Left lobe of liver (tissue), 2 donors: ENCODE results near the gene RNU2-63P. TPM values are rescaled to one million over a fixed set of nuclear protein-coding genes. Genes with fewer than 3 reads are reported as not detected.
"Not testable (repeated sequence)": the region's sequence is repeated elsewhere in the genome, so short reads cannot be mapped to it uniquely, and the experiment has no call there.

Source experiments
- ATAC-seq: fragments of 200-7000 bp; cut with Tn5 transposase; one replicate; pipeline ENCODE4 v1.9.1; 2020; ENCODE audit warnings: mild to moderate bottlenecking, moderate library complexity
- DNase-seq: peaks from one replicate; pipeline ENCODE4 v3.0.0-alpha.2; 2020; ENCODE audit warnings: low spot score
- total RNA-seq: library from RNA; stranded (reverse); gene quantifications from one replicate; pipeline ENCODE4 v1.2.1, GENCODE V29; 2021
- donor health status: DM: no; HTN: no; CAD: no; lungs with moderate emphysema.
- donor health status: DM: no; HTN: yes; CAD: no.

RNU2-63P gene
- total RNA-seq: 1.7 TPM

DNA sequence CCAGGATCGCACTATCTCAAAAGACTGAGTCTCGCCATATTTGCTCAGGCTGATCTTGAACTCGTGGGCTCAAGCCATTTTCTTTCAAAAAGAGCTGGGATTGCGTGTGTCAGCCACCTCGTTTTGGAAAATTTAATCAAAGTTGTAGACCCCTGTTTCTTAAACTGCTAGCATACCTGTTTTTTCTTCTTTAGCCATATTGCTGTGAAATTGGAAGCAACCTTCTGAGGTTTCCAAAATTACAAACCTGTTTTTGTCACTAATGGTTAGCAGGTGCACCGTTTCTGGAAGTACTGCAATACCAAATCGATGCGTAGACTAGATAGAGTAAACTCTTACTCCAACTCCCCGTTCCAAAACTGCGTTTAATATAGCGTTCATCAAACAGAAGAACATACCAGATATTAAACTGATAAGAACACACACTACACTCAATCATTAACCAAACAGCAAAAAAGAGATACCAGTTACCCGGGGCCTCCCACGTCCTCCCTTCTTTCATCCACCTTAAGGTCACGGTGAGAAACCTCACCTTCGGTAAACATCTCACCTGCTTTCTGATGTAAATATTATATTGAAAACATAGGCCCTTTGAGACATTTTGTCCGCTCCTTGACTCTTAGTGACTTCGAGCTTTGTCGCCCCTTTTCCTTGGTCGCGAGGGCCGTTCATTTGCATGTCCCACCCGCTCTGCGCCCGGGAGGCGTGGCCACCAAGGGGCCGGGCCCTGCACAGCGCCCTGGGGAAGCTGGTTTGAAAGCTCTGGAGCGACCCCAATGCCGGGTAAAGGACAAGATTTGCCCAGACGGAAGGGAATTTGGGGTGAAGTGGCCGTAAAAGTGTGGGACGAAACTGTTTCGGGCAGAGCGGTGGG, at the start of gene RNU2-63P:
TSS of gene RNU2-63P (minus strand) at position 462 of the 874 bp plus-strand sequence.
- peak; percentile 84 for DNase-seq
- ATAC-seq: peak; percentile 90

DNA sequence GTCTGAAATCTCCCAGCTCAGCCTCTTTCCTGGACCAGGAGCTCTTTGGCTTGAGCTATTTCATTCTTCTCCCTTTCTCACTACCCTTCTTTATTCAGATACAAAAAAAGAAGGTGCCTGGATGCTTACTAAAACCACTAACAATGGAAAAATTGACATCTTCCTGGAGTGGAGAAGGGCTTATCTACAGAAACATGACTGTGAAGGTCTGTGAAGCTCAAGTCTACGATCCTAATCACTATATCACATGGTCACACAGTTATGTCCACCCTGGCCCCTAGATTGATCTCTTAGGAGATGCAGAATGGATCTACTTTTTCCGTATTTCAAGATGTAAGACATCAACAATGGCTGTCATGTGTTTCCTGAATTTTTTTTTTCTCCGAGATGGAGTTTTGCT, 44.9 kb upstream of the RNU2-63P start:
- no peak for ATAC-seq
- DNase-seq: no peak

DNA sequence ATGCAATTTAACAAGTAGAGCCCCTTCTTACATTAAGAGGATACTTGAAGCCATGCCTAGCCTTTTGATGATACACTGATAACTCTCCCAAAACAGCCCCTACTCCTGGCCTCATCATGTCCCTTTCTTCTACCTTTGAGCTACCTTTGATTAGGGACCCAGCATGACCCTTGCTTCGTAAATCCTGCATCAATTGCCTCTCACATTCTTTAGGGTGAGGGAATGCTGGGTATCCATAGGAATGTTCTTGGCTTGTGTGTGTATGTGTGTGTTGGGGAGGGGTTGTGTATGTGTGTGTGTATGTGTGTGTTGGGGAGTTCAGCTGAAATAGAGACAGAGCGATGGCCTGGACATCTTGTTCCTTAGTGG, 44.5 kb upstream of the RNU2-63P start:
- DNase-seq: no peak
- ATAC-seq: no peak

DNA sequence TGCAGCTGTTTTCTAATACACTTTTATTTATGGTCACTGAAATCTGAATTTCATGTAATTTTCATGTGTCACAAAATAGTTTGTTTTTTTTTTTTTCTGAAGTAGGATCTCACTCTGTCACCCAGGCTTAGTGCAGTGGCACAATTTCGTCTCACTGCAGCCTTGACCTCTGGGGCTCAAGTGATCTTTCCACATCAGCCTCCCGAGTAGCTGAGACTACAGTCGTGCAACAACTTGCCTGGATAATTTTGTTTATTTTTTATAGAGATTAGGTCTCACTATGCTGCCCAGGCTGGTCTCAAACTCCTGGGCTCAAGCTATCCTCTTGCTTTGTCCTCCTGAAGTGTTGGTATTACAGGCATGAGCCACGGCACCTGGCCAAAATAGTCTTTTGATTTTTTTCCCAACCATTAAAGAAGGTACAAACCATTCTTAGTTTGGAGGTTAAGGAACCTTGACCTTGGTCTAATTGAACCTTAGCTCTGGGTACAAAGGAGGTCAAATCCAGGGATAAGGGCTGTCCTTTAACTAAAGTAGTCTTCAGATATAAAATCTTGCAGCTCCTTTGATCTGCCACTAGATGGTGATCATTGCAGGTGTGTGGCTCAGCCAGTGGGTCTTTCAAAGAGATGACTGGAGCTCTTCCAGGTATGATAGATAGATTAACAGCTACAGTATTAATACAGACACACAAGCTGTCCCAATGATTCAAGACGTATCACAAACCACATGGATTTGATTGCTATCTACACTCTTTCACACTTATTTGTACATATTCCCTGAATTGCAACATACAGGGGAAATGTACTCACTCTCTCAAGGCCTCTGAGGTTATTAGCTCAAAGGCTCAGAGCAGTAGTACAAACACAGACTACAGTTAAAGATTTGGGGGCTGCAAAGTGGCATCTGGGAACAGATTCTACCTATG, 43.9 kb upstream of the RNU2-63P start:
- peak; percentile 76 for ATAC-seq
- no peak for DNase-seq

DNA sequence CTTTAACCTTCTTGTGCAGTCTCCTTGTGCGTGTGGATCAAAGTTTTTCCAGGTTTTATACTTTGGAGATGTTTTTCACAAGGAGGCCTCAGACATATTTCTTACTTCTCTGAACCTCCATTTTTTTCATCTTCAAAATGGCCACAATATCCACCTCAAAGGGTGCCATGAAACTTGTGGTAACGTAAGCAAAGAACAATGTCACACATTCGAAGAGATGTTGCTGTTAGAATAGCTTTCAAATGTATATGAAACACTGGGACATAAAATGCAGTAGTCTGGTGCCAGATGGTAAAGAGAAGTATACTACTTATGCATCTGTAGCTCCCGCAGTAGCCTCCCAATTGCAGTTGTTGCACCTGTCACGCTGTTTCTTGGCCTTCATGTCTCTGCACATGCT, 41.8 kb upstream of the RNU2-63P start:
- ATAC-seq: no peak
- DNase-seq: no peak

DNA sequence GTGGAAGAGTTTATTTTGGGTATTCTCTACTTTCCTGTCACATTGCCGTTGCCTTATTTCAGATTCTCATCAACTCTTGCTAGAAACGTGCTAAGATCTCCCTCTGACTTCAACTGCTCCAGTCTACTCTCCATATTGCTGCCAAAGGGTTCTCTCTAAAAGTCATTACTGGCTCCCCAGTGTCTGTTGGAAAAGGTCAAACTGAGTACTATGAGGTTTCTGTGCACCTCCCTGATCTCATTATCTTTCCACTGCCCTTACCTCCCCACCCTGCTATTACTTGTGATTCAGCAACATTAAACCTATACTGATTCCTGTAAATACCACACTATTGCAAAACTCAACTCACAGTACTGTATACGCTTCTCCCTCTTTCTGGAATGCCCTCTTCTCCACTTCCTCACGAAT, 41.1 kb upstream of the RNU2-63P start:
- DNase-seq (no peak), ATAC-seq (no peak)

DNA sequence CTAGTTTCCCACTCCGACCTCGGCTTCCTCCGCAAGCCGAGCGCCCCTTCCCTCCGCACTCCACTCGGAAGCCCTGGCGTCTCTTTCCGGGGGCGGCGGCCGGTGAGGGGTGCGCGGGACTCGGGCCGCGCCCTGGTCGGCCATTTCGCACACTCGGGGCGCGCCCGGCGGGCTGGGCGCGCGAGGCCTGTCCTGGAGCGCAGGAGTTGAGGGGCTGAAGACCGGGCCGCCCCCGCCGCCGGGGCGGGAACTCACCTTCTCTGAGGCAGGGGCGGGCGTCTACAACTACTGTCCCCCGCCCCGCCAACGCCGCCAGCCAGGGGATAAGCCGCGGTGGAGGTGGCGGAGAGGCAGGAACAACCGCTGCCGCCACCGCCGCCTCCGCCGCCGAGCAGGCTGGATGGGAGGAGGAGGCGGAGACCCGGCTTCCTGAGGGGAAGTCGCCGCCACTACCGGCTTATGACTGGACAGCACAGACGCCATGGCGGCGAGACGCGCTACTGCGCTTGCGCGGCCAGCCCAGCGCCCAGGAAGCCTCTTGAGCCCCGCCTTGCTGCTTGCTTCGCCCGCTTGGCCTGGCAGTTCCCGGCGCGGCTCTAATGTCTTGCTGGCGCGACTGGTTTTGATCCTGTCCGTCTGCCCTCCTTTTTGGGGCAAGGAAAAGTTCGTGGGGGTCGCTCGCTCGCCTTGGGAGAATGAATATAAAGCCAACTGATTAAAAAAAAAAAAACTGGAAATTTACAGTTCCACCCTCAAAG, 39.2 kb upstream of the RNU2-63P start, which contains the start of gene KRCC1:
TSS of gene KRCC1 (minus strand) at position 413 of the 758 bp plus-strand sequence. CDS start 27,220 bp downstream, outside the sequence.
- peak; percentile 92 for ATAC-seq
- peak; percentile 97 for DNase-seq

DNA sequence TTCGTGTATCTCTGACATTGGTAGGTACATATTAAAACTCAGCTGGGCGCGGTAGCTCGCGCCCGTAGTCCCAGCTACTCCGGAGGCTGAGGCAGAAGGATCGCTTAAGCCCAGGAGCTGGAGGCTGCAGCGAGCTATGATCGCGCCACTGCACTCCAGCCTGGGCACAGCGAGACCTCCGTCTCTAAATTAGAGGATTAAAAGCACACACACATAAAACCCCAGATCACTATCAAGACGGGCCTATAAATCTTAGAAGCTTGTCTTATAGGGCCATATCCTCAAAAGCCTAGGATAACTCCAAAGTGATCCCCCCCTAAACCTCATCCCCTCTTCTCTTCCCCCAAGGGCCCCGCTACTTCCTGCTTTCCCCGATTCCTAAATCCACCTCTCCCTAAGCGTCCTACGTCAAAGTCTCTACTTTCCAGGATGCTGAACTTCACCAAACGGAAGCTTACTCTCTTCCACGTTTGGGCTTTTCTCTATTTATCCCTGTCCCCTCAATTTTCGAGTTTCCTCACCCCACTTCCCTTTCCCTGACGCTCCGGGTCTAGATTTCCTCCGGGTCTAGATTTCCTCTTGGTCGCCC, 38.5 kb upstream of the RNU2-63P start:
- DNase-seq: no peak
- peak; percentile 10 for ATAC-seq

DNA sequence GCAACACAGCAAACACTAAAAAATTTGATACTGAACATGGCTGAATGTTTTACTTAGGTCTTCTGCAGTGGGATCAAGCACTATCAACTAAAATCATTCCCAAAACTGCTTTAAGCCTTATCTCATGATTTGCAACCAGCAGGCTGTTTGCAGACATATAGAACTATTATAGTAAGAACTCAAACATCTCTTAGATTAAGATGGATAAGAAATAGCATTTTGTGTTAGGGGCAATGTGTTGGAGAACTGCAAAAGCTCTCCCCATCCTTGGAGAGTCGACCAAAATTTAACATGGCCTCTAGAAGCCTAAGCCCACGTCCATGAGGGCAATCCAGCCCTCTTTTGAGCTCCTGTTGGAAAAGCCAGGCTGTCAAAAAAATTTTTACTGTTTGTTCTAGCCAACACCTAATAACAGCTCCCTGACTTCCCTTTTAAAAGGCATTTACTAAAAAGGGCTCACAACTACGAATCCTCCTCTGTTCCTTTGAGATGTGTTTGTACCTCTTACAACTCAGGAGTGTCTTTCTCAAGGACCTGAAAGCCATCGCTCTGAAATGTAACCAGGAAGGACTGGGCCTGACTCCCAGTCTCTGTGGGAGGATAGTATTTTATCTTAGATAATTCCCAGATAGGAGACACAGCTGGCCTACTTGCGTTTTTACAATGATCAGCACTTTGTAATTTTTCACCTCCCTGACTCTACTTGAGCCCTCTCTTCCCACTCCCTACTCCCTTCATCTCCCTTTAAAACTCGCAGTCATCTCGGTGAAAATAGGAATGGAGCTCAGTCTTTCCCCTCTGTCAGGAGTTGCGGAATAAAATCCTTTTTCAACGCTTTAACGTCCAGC, 37.8 kb upstream of the RNU2-63P start:
- peak; percentile 2 for ATAC-seq

DNA sequence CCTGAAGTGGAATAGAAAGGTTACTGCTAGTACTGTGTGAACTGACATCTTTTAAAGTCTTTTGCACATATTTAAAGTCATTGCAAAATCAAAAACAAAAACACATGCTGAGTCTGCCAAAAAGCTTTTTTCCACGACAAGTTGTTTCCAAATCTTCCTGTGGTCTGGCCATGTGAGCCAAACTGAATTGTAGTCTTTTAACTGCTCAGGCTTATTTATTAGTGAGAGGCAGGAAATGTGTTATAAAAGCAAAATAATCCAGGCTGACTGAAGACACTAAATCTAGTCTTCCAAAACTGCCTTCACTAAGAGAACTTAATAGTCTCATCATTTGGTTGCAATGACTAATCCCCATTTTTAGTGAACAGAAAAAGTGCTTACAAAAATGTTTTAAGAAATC, 36.9 kb upstream of the RNU2-63P start:
- ATAC-seq: no peak

More for the DNA sequence above, 37.8 kb upstream of the RNU2-63P start:
- DNase-seq: no peak

DNA sequence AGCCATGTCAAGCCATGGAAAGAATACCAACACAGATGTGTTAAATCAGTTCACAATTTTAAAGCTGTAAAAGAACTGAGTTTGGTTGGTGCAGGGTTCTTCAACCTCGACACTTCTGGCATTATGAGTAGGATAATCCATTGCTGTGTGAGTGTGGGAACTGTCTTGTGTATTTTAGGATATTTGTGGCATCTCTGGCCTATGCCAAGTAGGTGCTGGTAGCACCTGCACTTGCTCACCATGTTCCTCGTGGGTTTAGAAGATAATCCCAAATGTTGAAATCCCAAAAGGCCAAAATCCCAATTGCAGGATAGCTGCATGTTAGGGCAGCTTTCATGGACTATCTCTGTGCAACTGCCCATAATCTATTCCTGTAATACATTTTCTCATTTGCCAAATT, 35.4 kb upstream of the RNU2-63P start:
- DNase-seq: no peak

More for the DNA sequence above, 36.9 kb upstream of the RNU2-63P start:
- DNase-seq: no peak

DNA sequence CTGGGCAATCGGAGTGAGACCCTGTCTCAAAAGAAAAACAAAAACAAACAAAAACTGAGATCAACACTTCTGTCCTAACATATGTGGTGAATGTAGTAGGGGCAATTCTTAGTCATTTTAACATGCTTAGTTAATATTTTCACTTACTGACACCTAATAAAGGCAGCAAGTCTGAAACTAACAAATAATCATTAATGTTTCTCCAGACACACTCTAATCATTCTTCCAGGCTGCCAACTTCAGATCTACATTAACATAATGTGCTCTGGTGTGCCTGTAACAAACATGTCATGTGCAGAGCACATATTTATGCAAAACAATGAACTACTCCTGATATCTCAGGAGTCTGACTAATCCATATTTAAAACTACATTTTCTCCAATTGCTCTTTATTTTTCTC, 33.3 kb upstream of the RNU2-63P start:
- no peak for DNase-seq
- ATAC-seq: no peak

More for the DNA sequence above, 35.4 kb upstream of the RNU2-63P start:
- no peak for ATAC-seq

DNA sequence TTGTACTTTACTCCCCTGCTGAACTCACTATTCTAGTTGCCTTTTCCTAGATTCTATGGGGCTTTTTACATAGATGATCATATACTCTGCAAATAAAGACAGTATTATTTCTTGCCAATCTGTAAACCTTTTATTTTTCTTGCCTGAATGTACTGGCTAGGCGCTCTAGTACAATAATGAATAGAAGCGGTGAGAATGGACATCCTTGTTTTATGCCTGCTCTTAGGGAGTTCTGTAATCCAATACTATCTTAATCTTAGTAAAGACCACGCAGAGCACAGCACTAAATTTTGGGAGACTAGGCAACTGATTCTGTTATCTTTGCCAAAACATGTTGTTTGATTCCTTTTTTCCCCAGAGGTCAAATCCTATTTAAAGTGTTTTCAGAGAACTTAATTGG, 32.2 kb upstream of the RNU2-63P start:
- DNase-seq (no peak), ATAC-seq (no peak)

DNA sequence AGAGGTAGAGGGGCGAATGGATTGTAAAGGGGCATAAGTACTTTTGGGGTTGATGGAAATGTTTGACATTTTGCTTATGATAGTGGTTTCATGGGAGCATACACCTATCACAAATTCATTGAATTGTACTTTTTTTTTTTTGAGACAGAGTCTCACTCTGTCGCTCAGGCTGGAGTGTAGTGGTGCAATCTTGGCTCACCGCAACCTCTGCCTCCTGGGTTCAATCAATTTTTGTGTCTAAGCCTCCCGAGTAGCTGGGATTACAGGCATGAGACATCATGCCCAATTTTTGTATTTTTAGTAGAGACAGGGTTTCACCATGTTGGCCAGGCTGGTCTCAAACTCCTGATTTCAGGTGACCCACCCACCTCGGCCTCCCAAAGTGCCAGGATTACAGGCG, 29.2 kb upstream of the RNU2-63P start:
- DNase-seq: not testable (repeated sequence)
- peak; percentile 72 for ATAC-seq

DNA sequence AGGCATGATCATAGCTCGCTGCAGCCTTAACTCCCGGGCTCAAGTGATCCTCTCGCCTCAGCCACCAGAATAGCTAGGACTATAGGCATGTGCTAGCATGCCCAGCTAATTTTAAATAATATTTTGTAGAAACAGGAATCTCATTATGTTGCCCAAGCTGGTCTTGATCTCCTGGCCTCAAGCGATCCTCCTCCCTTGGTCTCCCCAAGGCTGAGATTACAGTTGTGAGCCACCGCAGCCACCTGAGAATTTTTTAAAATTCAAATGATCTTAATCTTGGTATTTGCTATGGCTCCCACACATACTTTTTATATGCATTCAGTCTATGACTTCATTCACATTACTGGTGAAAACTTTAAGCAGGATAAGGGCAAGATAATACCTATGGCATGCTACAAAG, 26.1 kb upstream of the RNU2-63P start:
- DNase-seq (no peak), ATAC-seq (no peak)

DNA sequence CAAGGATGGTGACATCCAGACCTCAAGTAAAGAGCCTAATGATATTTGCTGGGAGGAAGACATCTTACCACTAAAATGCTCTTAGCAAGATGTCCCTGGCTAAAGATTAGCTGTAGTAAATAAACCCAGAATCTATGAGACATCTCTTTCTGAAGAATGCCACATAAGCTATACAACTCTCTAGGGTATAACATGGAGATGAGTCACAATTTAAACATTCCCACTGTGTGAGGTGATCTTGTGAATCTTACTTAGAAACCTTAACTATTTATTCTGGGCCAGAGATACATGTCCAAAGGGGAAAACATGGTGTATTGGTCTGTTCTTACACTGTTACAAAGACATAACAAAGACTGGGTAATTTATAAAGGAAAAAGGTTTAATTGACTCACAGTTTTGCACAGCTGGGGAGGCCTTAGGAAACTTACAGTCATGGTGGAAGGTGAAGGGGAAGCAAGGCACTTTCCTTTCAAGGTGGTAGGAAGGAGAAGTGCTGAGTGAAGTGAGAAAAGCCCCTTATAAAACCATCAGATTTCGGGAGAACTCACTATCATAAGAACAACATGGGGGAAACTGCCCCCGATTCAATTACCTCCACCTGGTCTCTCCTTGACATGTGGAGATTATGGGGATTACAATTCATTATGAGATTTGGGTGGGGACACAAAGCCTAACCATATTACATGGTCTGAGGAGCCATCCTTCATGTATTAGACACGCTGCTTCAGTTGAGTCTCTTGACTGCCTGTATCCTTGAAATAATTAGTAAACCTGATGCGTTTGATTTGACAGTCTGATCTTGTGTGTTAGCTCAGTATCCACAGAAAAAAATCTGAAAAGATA, 22.1 kb upstream of the RNU2-63P start:
- ATAC-seq: no peak
- no peak for DNase-seq

DNA sequence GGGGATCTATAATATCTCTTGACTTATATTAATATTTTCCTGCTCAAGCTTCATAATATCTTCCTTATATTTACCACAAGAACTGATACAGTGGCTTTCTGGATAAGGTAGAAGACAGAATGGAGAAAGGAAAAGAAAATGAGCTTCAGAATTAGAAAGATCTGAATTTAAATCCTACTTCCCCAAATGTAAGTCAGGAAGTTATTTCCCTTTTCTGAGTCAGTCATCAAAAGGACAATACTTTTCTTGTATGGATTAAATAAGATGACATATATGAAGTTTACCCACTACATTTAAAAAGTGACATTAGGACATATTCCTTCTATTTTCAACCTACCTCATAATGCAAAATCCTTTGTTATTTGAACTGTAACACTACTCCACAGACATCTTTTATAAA, 20.3 kb upstream of the RNU2-63P start:
- DNase-seq (no peak), ATAC-seq (no peak)

DNA sequence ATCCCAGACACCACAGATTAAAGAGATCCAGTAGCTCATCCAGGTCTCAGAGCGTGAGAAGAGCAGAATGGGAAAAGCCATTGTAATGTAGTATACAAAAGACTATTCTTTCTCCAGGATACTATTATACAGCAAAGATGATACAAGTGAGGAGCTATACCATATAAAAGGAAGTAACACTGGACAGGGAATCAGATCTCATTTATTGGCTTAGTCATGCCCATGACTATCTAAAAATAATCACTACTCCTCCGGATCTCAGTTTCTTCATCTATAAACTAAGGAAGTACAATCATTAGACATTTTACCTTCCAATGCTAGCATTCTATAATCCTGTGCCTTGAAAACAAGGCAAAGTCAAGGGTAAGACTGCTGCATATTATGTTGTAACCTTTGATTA, 19.8 kb upstream of the RNU2-63P start:
- ATAC-seq: no peak
- DNase-seq: no peak
